Gastrocnemius medialis (tissue), 4 donors: ENCODE results near the gene AHCTF1.

Experiments used
- CTCF ChIP-seq, 5 experiments: fragments of 450-650 bp in 3 of 5; fragments of 200-600 bp in 2 of 5; sonication (generic) in 2 of 5; IDR thresholded peaks in 4 of 5; conservative IDR thresholded peaks in 1 of 5; 1 replicate in 4 of 5; 2 replicates in 1 of 5; pipeline ENCODE4 v1.5.1; 2016 to 2019; ENCODE audit warnings: antibody characterized with exemption in 5 of 5, mild to moderate bottlenecking in 3 of 5, moderate library complexity in 3 of 5
- POLR2A ChIP-seq, 2 donors: fragments of 450-650 bp; IDR thresholded peaks; one replicate each; pipeline ENCODE4 v1.6.1; 2017; ENCODE audit warnings: antibody characterized with exemption in 2 of 2, mild to moderate bottlenecking in 2 of 2, moderate library complexity in 2 of 2

- TF ChIP-seq CTCF (IDR thresholded peaks at IDR 0.05 in 4 of 5, conservative IDR thresholded peaks at IDR 0.05 in 1 of 5): no peak
- no peak for TF ChIP-seq POLR2A (IDR thresholded peaks at IDR 0.05)
Observed at GRCh38 chr1:246888522-246888921, 43.2 kb downstream of the AHCTF1 start.
